HG03565 (cell line): Measurements from ENCODE around the gene RAB11FIP3.

Source experiments
- ATAC-seq: cut with Tn5 transposase; IDR thresholded peaks from one replicate; pipeline ENCODE4 v1.9.1; 2021; ENCODE audit warnings: mild to moderate bottlenecking, moderate library complexity; ENCODE audit not compliant: unreplicated experiment

Gene RAB11FIP3

GRCh38 chr16:564690-565418, 139.4 kb downstream of the RAB11FIP3 start:
- ATAC-seq, result no peak

GRCh38 chr16:565419-566330, 140.2 kb downstream of the RAB11FIP3 start:
- no peak for ATAC-seq

GRCh38 chr16:566475-567372, 141.3 kb downstream of the RAB11FIP3 start, which contains the start of gene NHLRC4:
Gene NHLRC4, plus strand, starts transcription at chr16:567005. Its CDS starts 1,043 bp downstream, at chr16:568048.
- ATAC-seq, result no peak

GRCh38 chr16:567373-568256, 142.2 kb downstream of the RAB11FIP3 start:
- no peak for ATAC-seq

- ATAC-seq, result no peak
These were observed 143.2 kb downstream of the RAB11FIP3 start for GRCh38 chr16:568401-569258.

- ATAC-seq, result peak; percentile 46
These were observed 144.2 kb downstream of the RAB11FIP3 start, which contains the start of gene PIGQ for GRCh38 chr16:569445-570254. Gene PIGQ, plus strand, starts transcription at chr16:569968. Its CDS starts 4,107 bp downstream, at chr16:574075.
